HG02852 (cell line): ENCODE results near the gene TBCA.

Source experiments
- ATAC-seq: cut with Tn5 transposase; IDR thresholded peaks from one replicate; pipeline ENCODE4 v1.9.1; 2021; ENCODE audit warnings: mild to moderate bottlenecking, moderate library complexity; ENCODE audit not compliant: unreplicated experiment

The TBCA gene

GRCh38 chr5:77775790-77776553 is at the start of gene TBCA:
Gene TBCA (minus strand): TSS chr5:77776339. CDS start chr5:77776257, 82 bp downstream.
- ATAC-seq = peak; percentile 88

GRCh38 chr5:77824981-77825380 is 48.8 kb upstream of the TBCA start:
- ATAC-seq = no peak

- ATAC-seq = no peak
Observed at GRCh38 chr5:77816686-77817085, 40.5 kb upstream of the TBCA start.

- no peak for ATAC-seq
Observed at GRCh38 chr5:77812926-77813589, 36.9 kb upstream of the TBCA start.

DNA sequence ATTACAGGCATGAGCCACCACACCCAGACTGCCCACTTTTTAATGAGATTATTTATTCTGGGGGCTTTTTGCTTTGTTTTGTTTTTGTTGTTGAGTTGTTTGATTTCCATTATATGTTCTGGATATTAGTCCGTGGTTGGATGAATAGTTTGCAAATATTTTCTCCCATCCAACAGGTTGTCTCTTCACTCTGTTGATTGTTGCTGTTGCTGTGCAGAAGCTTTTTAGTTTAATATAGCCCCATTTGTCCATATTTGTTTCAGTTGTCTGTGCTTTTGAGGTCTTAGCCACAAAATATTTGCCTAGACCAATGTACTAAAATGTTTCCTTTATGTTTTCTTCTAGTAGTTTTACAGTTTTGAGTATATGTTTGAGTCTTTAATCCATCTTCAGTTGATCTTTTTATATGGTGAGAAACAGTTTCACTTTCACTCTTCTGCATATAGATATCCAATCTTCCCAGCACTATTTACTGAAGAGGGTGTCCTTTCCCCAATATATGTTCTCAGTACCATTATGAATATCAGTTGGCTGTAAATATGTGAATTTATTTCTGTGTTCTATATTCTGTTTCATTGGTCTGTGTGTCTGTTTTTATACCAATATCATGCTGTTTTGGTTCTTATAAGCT is 30.2 kb upstream of the TBCA start:
- no peak for ATAC-seq

DNA sequence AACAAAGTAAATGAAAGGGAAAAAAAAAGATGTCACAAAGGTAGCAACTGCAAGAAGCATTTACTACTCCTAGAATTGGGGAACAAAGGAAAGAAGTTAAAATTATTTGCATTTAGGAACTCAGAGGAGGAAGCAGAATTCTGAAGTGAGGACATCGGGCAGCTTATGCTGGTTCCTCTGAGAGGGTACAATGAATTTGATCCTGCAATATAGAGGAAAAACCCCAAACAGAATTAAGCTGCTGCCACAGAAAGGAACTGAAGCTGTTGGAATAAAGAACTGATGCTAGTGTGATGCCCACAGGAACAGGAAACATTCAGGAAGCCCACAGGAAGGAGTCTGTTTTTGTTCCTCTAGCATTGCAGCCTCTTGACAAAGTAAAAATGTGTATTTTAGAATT is 22.3 kb upstream of the TBCA start:
- ATAC-seq = no peak

DNA sequence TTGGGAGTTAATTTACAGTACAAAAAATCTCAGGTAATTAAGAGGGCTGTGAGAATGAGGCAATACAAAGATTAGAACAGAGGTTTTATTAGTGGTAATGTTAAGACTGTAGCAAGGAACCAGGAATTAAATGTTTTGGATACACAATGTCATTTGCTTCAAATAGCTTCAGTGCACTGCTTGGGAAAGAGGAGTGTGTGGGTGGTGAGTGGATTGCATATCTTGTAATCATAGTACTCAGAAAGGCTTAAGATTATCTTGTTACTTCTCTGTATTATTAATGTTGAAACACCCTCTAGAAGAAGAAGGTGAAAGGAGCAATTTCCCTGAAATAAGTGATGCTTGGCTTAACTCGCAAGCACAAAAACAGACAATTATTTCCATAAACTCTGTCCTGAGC is 21.0 kb upstream of the TBCA start:
- no peak for ATAC-seq

DNA sequence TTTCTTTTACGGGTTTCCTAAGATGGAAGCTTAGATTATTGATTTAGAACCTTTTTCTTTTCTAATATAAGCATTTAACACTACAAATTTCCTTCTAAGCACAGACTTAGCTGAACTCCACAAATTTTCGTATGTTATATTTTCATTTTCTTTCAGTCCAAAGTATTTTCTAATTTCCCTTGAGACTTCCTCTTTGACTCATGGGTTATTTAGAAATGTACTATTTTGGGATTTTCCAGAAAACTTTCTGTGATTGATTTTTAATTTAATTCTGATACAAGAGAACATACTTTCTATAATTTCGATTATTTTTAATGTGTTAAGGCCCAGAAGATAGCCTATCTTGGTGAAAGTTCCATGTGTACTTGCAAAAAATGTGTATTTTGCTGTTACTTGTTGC is 19.7 kb upstream of the TBCA start:
- no peak for ATAC-seq

DNA sequence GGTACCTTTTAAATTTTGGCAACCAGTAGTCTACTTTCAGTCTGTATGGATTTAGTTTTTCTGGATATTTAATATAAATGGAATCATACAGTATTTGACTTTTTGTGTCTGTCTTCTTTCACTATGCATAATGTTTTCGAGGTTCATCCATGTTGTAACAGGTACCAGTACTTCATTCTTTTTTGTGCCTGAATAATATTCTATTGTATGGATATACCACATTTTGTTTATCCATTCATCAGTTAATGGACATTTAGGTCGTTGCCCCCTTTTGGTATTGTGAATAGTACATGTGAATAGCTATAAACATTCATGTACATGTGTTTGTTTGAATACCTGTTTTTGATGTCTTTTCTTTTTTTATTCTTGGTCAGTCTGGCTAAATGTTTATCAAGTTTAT is 19.1 kb upstream of the TBCA start:
- no peak for ATAC-seq

- ATAC-seq = no peak
Observed at GRCh38 chr5:77791926-77792325, 15.8 kb upstream of the TBCA start.

DNA sequence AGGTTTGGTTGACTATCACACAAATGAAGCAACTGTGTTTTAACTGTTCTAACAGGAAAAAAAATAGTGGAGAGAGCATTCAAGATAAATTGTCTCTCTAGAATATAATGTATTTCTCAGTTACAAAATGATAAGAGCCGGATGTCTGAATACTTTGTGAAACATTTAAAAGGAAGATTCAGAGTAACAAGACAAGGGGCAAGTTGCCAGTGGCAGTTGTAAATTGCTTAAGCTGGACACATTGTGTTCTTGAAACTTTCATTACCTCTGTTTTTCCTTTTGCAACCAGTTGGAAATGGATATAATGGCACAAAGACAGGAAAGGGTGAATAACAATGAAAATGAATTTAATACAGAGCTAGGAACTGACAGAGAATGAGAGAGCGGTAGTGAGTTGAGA is 15.2 kb upstream of the TBCA start:
- no peak for ATAC-seq

GRCh38 chr5:77785229-77785628 is 9.1 kb upstream of the TBCA start:
- ATAC-seq = no peak

DNA sequence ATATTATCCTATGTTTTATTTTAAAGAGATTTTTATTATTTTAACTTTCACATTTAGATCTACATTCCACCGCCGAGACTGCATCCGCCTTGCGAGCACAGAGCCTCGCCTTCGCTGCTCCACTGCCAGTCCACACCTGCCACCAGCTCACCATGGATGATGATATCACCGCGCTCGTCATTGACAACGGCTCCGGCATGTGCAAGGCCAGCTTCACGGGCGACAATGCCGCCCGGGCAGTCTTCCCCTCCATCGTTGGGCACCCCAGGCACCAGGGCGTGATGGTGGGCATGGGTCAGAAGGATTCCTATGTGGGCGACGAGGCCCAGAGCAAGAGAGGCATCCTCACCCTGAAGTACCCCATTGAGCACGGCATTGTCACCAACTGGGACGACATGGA is 8.6 kb upstream of the TBCA start:
- no peak for ATAC-seq

DNA sequence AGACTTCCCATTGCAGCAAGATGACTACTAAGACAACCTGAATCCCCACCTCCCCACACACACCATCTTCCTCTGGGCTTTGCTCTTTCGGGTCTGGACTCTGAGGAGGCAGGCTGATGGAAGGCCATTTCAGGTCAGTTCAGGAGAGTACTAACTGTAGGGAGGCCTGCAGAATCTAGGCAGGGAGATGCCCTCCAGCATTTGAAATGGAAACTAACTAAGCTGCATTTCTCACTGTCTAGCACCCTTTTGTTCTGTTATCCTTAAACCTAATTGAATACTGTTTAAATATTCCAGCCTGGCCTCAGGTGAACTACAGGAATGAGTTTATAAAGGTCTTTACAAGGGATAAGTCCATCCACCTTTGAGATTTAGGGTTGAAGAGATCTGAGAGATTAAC is 4.9 kb upstream of the TBCA start:
- ATAC-seq = no peak

DNA sequence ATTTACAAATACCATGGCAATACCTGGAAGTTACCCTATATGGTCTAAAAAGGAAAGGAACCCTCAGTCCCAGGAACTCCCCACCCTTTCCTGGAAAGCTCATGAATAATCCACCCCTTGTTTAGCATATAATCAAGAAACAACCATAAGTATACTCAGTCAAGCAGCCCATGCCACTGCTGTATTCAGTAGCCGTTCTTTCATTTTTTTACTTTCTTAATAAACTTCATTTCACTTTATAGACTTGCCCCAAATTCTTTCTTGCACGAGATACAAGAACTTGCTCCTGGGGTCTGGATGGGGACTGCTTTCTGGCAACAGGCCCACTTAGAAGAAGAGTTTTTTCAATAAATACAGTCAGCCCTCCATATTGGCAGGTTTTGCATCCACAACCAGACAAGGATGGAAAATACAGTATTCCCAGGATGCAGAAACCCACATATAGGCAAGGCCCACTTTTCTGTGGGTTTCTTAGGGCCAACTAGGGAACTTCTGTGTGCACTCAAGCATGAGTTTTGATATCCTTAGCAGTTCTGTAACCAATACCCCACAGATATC is 2.8 kb upstream of the TBCA start:
- ATAC-seq = no peak

GRCh38 chr5:77778398-77778797 is 2.3 kb upstream of the TBCA start:
- ATAC-seq = no peak

- ATAC-seq = no peak
Observed at GRCh38 chr5:77777911-77778310, 1.8 kb upstream of the TBCA start.

- no peak for ATAC-seq
Observed at GRCh38 chr5:77777281-77777892, 1.2 kb upstream of the TBCA start.

- no peak for ATAC-seq
Observed at GRCh38 chr5:77776554-77777206, 541 bp upstream of the TBCA start.

DNA sequence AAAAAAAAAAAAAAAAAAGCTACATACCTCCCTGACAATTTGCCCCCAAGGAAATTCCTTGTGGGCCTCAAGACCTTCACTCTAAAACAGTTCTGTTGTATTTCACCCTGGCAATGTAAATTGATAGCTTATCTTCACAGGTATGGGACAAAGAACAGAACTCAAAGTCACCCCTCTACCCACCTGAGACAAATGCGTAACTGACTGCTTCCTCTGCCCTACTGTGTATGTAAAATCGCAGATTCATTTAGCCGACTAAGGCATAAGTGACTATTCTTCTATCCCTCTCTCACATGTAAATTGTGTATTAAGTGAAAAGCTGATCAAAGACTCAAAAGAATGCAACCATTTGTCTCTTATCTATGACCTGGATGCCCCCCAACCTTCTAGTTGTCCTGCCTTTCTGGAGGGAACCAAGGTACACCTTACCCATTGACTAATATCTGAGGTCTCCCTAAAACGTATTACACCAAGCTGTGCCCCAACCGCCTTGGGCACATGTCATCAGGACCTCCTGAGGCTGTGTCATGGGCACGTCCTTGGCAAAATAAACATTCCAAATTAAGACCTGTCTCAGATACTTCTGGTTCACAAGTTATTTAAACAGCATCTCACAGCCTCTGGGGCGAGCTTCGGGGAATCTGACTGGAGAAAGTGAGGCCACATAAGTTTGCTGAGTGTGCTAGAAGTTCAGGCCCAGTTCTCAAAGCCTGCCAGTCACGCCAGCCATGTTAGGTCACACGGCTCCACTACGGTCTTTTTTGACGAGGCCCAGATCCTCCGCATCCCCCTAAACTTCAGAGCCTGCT is 954 bp downstream of the TBCA start:
- ATAC-seq = peak; percentile 15
